ENCODE measurements around the gene CCDC28B. TPM values are rescaled to one million over a fixed set of nuclear protein-coding genes. Genes with fewer than 3 reads are reported as not detected.

CCDC28B gene
- total RNA-seq, 1 donor from 2014 or later, result 21.6 TPM

DNA sequence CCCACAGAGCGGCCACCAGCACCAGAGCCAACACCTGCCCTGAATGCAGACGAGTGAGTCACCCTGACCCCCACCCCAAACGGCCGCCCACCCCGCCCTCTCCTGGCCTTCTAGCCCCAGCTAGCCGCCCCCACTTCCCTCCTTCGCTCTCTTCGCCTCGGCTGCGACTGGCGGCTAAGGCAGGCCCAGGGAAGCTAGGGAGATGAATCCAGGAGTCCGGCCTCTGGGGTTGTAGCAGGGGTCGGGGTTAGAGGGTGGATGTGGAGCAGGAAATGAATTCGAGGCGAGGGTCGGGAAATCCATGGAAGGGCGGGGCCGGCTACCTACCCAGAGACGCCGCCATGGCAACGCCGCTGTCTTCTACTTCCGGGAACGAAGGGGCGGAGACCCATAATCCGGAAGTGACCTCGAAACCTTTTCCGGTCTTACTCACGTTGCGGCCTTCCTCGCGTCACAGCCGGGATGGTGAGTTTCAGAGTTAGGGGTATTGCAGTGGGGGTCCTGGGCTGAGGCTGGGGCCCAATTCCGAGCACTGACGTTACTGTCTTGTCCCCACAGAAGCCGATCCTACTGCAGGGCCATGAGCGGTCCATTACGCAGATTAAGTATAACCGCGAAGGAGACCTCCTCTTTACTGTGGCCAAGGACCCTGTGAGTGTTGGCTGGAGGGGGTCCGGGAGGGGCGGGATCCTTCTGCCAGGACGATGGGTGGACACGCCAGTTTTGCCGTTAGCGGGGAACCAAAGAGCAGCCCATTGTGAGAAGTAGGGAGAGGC is 21.8 kb downstream of the CCDC28B start, which contains the start of the genes EIF3I and TMEM234:
EIF3I (plus strand) TSS at position 428 of the 776 bp plus-strand sequence; CDS start at position 463, 35 bp downstream.
TMEM234 (minus strand) TSS at position 374 of the 776 bp plus-strand sequence; CDS start at position 343, 31 bp downstream.
- DNase-seq (ENCODE audit: low read depth, low spot score), result peak; percentile 77

DNA sequence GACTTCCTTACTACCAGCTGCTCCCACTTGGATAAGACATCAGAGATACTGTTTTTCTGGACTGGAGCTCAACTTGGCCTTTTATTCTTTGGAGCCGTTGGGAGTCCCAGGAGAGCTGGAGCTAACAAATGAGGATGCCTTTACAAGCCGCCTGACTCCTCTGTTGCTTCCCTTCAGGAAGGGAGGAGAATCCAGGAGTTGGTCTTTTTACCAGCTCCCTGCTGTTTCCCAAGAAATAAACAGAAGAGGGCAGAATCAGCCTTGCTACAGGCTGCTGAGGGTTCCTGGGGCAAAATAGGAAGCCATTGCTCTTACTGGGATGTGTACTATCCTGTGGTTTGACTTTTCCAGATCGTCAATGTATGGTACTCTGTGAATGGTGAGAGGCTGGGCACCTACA is 23.3 kb downstream of the CCDC28B start:
- no peak for DNase-seq (ENCODE audit: low read depth, low spot score)

DNA sequence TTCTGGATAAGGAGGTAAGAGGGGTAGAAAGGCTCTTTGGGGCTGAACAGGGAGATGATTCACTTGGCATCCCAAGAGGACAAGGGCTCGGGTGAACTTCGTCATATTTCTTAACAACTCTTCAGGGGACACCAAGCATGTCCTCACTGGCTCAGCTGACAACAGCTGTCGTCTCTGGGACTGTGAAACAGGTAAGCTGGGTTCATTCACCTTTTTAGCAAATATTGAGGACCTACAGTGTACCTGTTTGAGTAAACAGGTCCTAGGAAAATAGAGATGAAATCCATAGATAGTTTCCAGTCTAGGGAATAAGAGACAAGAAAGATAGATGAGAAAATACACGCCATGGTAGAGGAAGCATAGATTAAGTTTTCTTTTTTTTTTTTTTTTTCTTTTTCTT is 23.9 kb downstream of the CCDC28B start:
- DNase-seq (ENCODE audit: low read depth, low spot score), result no peak

DNA sequence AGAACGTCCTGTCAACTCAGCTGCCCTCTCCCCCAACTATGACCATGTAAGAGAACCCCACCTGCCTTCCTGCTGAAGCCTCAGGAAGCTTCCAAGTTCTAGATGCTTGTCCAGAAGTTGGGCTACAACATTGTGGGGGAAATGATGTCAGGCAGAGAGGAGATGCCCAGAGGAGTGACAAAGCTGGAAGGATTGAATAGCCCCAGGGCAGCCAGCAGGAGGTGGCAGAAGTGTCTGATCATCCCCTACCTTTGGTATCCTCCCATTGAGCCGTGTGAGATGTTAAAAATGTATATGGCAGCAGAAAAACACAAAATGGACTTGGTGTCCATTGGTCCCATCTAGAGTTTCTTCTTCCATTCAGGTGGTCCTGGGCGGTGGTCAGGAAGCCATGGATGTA is 28.4 kb downstream of the CCDC28B start:
- DNase-seq (ENCODE audit: low read depth, low spot score), result no peak

DNA sequence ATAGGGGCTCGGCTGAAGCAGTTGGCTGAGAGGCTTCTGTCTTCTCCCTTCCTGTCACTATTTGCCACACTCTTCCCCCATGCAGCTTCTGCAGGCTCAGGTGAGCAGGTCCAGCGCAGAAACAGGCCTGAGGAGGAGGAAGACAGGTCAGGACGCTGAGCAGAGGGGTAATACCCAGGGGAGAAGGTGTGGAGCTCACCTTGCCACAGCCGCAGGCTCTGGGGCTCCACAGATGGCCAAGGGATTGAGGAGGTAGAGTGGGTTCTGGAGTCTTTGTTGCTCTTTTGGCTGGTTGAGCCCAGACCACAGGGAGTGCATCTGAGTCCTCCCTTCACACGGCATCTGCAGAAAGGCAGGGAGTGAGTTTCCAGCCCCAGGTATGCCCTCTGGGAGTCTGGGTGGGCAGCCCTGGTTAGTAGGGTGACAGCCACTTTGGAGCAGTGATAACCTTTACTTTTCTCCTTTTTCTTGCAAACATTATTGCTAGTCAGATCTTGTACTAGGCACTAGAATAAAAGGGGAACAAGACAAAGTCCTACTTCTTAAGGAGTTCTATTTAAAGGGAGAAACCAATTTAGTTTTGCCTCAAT is 31.5 kb downstream of the CCDC28B start:
- no peak for DNase-seq (ENCODE audit: low read depth, low spot score)

DNA sequence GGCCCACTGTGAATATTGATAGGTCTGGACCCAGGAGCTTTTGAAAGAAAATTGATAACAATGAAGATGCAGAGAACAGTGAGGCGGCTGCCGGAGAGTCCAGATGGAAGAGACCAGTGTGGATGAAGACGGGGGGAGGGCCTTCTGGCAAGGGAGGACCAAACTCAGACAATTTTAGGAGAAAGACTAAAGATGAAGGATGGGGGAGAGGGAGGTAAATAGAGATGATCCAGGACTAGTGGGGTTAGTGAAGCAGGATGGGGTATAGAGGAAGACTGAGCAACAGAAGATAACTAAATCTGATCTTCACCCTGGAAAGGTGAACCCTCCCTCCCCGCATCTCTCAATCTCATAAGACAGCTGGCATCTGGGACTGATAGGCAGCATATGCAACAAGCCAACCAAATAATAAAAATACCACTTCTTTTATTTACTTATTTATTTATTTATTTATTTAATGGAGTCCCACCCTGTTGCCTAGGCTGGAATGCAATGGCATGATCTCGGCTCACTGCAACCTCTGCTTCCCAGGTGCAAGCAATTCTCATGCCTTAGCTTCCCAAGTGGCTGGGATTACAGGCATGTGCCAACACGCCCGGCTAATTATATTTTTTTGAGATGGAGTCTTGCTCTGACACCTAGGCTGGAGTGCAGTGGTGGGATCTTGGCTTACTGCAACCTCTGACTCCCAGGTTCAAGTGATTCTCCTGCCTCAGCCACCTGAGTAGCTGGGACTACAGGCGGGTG is 32.3 kb downstream of the CCDC28B start:
- no peak for DNase-seq (ENCODE audit: low read depth, low spot score)

DNA sequence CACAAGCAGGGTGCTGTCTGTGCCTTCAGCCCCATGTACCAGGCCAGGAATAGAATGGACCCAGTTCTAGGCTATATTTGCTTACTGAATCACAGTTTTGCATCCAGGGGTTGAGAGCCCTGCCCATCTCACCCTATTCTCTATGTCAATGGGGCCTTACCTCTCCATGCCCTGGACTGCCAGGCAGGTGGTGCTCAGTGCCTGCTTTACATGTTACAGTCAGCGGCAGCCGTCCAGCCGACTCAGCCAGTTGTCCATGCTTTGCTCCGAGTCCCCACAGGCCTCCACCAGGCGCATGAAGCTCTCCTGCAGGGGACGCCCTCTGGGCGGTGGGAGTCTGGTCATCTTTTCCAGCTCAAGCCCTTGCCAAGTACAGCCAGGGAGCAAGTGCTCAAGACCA is 34.4 kb downstream of the CCDC28B start:
- no peak for DNase-seq (ENCODE audit: low read depth, low spot score)

DNA sequence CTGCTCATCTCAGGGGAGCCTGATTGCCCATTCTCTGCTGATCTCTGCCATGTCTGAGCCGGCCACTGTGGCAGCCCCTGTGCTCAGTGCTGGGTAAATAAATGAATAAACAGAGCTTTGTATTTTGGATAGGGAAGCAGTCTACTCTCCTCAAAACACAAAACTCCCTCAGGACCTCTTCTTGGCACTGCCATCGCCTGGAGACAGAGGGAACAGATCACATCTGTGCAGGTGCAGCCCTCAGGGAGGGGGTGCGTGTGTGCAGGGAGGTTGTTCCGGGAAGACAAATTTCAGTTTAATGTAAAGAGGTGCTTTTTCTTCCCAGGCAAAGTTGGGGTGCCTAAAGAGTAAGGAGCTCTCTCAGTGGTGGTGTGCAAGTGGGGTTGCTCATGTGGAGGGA is 38.9 kb downstream of the CCDC28B start:
- no peak for DNase-seq (ENCODE audit: low read depth, low spot score)

DNA sequence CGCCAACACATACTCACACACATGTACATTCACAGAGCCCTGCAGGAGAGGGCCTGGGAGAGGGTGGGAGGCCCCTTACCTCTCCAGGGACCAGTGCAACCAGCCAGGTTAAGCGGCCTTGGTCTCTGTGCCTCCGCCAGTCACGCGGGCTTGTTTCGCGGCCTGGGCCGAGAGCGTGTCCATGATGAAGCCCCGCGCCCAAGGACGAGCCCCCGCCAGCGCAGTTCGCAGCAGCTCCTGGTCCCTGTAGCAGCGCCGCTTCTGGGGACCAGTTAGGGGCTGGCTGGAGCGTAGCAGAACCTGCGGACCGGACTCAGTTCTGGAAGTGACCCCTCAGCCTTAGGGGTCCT is 39.4 kb downstream of the CCDC28B start:
- no peak for DNase-seq (ENCODE audit: low read depth, low spot score)

DNA sequence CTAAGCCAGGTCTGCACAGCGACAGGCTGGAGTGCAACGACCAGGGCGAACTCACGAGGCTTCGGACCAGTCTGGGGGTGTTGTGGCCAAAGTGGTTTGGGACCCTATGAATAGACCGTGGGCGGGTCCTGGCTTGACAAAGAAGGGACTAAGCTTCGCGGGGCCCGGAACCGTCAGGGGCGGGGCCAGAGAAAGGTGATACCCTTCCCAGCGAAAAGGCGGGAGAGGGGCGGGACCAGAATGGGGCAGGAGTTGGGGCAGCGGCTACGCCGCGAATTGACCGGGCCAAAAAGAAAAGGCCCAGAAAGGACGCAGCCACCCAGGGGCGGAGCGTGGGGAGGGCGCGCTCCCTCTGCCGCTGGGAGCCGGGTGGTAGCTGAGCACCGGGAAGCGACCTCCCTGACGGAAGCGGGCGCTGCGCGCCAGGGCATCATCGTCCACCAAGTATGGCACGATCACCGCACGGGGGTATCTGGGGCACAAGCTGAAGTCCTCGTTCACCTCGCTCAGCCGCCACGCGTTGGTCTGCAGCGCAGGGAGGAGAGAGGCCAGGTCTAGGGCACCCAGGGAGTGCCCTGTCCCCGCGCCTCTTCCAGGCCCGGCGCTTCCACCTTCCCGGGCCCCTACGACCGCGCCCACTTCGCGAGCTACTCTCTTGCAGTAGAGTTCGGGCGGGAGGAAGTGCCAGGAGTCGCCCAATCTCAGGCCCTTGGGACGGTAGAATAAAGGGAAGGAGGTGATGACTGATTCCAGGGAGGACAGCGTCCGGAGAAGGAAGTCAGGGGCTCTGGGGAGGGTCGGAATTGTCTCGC is 40.0 kb downstream of the CCDC28B start:
- DNase-seq (ENCODE audit: low read depth, low spot score), result no peak

DNA sequence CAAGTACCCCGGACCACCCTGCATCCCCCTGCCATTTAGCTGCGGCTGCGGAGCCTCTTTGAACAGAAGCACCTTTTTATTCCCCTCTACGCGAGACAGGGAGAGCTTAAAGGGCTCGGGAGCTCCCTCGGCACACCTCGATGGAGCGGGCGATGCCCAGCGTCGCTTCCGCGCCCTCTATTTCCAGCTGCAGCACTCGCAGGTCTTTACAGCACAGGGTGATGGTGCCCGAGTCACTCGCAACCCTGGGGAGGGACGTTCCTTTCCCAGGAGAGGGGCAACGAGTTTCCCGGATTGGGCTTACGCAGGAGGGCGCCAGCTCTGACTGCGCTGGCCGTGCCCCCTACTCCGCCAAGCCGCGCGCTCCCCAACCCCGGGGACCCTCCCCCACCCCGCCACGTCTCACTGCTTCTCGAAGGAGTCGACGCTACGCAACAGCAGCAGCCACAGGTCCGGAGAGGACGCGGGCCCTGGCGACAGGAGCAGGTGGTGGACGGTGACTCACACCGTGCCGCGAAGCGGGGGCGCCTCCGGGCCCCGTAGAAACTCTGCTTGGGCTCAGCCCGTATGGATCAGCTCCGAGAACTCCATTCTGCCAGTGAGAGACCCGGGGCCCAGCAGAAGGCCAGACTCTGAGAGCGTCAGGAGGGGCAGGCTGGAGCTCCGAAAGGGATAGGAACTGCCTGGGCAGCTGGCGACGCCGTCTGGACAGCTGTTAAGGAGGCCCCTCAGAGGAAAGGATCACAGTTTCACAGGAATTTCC is 40.8 kb downstream of the CCDC28B start:
- no peak for DNase-seq (ENCODE audit: low read depth, low spot score)

DNA sequence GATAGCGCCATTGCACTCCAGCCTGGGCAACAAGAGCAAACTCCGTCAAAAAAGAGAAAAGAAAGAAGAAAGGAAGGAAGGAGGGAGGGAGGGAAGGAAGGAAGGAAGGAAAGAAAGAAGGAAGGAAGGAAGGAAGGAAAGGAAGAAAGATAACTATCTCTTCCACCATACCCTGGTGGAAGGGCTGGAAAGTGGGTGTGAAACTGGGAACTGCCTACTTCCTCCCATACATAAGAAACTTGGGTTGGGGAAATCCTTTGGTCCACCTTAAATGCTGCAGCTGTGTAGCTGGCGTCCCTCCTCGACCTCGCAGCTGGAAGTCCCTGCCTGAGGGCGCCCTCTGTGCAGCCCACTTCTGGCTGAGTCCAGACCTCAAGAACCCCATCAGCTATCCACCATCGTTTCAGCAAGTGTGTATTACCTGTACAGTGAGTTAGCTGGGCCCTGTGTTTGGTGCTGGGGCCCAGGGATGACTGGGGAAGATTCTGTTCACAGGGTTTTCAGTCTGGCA is 42.0 kb downstream of the CCDC28B start:
- DNase-seq (ENCODE audit: low read depth, low spot score), result no peak

DNA sequence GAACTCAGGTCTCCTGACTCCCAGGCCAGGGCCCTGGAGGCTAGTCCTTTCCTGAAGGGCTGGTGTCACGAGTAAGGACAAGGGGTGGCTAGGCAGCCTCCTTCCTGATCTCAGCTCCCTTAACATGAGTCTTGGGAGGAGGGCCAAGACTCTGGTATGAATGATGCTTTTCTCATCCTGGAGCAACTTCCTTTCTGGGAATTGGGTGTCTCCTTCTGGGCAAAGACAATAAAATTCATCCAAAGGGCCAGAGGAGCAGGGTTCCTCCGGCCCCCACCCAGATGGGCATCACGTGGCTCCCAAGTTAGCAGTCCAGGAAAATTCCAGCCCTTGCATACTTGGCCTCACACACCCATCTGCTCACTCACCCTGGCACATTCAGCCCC is 46.5 kb downstream of the CCDC28B start, which contains the start of gene FAM167B:
FAM167B (plus strand) TSS at position 335 of the 386 bp plus-strand sequence. CDS start 200 bp downstream, outside the sequence.
- no peak for DNase-seq (ENCODE audit: low read depth, low spot score)

DNA sequence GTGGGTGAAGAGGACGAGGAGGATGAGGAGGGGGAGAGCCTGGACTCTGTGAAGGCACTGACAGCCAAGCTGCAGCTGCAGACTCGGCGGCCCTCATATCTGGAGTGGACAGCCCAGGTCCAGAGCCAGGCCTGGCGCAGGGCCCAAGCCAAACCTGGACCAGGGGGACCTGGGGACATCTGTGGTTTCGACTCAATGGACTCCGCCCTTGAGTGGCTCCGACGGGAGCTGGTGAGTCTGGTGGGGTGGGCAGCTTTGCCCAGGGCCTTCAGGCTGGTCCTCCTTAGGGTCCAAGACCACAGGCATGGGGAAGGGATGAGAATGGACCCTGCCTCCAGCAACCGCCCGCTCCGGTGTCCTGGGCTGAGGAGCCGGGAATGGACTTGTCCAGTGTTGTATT is 47.1 kb downstream of the CCDC28B start:
- DNase-seq (ENCODE audit: low read depth, low spot score), result no peak

DNA sequence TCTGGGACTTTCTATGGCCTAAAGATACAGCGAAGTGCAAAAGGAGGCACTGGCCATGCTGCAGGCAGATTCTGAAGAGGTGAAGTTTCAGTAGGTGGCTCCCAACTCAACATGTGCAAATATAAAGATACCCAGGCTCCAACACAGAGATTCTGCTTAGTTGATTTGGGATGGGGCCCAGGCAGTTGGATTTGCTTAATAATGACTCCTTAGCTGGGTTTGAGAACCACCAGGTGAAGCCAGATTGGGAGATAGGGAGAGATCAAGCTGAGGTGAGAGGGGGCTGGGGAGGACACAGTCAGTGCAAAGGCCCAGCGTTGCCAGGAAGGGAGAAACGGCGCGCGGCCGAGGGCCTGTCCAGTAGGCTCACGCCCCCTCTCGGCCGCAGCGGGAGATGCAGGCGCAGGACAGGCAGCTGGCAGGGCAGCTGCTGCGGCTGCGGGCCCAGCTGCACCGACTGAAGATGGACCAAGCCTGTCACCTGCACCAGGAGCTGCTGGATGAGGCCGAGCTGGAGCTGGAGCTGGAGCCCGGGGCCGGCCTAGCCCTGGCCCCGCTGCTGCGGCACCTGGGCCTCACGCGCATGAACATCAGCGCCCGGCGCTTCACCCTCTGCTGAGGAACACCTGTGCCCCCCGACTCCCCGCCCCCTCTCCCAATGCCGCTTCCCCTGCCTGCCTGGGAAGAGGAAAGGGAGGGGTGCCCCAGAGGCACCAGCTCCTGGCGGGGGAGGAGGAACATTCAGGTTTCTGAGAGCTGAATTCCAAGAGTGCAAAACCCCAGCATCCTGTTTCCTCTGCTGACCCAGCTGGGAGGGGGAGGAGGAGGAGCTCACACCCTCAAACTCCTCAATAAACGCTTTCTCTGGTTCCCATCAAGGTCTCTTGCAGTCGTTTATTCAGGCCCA is 47.8 kb downstream of the CCDC28B start:
- no peak for DNase-seq (ENCODE audit: low read depth, low spot score)

DNA sequence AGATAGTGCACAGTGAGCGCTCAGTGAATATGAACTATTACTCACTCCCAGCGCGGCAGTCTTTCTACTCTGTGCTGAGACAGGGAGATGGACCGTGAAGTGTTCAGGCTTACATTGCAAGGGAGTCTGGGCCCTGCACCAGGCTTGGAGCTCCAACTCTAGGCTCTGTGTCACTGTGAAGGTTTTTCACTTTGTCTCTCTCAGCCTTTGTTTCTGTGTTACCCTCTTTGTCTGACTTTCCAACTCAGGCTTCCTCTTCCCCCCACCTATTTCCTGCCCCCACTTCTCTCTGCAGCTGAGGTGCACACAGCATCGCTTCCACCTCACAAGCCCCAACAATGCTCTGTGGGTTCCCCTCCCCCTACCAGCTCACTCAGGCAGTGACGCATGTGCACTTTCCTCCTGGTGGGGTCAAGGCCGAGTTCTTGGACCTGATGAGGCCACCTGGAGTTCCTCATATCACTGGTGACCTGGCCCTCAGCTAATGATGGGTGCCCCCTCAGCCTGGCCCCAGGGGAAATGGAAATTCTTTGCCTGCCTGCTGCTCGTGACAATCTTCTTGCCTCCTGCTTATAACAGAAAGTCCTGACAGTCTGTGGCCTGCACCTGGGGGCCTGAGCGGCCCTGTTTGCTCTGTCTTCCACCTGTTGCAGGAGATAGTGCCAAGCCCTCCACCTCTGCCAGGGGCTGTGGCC is 49.6 kb downstream of the CCDC28B start:
- peak; percentile 85 for DNase-seq (ENCODE audit: low read depth, low spot score)

DNA sequence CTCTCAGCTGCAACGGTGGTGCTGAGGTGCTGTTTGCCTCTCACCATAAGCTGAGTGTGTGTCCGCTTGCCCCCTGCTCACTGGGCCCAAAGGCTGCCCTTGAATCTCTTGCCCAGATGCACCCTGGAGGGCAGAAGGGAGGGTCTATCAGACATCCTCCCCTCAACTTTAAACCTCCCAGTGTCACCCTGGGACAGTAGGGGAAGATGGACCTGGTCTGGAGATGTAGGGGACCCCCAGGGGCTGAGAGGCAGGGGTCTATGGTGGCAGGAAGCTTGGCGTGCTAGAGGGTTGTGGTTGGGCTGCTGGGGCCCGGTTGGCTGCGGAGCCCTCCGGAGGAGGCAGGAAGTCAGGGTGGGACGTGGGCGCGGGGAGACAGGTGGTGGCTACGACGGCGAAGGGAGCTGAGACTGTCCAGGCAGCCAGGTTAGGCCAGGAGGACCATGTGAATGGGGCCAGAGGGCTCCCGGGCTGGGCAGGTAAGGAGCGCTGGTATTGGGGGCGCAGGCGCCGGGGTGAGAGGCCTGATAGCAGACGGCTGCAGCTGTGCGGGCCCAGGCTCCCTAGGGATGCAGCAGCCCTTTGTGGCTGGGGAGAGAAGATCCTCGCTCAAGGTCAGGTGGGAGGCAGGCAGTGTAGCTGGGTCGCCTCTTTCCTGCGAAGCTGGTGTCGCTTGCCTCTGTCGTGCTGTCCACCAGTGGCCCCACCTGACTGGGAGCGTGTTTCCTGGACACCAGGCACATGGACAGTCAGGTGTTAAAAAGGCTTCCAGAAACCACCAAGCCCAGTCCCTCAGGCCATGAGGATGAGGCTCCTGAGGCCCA is 50.7 kb downstream of the CCDC28B start, which contains the start of gene LCK:
LCK (plus strand) TSS at position 373 of the 824 bp plus-strand sequence. CDS start 23,065 bp downstream, outside the sequence.
- no peak for DNase-seq (ENCODE audit: low read depth, low spot score)
